ENCODE results near the gene VSTM5. TPM values are rescaled to one million over a fixed set of nuclear protein-coding genes. Genes with fewer than 3 reads are reported as not detected.

The VSTM5 gene
- total RNA-seq, 1 donor from 2014 or later, result not detected

DNA sequence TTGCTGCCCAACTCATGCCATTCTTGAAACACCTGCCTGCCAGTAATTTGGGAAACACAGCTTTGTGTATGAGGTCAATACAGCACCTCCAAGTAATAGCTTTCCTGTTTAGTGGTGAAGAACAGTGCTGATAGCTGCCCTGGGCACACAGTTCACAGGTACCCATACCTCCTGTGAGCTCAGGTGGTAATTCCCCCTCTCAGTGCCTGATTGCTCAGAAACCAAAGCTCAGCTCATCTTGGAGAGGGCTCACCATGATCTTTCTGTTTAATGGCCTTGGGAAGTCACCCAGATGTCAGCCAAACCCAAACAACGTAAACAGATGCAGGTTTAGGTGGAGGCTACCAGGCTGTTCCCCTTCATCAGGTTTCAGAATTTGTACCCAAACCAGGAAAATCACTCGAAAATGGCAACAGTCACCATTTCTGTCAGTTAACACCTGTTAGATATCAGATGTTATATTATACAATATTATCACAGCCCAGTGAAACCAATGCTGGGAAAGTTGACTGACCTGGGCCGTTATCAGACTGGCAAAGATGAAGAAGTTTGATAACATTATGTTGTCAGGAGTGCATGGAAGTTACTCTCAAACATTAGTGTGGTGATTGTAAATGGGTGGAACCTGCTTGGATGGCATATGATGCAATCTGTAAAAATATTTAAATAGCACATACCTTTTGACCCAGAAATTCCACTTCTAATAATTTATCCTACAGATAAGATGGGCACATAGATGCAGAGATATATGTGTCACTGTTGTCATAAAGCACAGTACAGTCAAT lies 18.9 kb downstream of the VSTM5 start:
- H3K27me3 ChIP-seq (ENCODE audit: low read depth), result no peaks in the 10 kb centered on the region
- intact Hi-C loops (cut with micrococcal nuclease), result no loop called here
- no peak for DNase-seq
- no peak overlapping the region for H3K27ac ChIP-seq (replicated peaks)
- H3K4me3 ChIP-seq, result no peak overlapping the region
- TF ChIP-seq, protein P1, sequence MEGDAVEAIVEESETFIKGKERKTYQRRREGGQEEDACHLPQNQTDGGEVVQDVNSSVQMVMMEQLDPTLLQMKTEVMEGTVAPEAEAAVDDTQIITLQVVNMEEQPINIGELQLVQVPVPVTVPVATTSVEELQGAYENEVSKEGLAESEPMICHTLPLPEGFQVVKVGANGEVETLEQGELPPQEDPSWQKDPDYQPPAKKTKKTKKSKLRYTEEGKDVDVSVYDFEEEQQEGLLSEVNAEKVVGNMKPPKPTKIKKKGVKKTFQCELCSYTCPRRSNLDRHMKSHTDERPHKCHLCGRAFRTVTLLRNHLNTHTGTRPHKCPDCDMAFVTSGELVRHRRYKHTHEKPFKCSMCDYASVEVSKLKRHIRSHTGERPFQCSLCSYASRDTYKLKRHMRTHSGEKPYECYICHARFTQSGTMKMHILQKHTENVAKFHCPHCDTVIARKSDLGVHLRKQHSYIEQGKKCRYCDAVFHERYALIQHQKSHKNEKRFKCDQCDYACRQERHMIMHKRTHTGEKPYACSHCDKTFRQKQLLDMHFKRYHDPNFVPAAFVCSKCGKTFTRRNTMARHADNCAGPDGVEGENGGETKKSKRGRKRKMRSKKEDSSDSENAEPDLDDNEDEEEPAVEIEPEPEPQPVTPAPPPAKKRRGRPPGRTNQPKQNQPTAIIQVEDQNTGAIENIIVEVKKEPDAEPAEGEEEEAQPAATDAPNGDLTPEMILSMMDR (IDR thresholded peaks at IDR 0.05; ENCODE audit: borderline replicate concordance), result no peak
- no peaks in the 10 kb centered on the region for H3K9me3 ChIP-seq (replicated peaks)
- no peaks in the 10 kb centered on the region for H3K4me1 ChIP-seq
- no peaks in the 10 kb centered on the region for H3K36me3 ChIP-seq

DNA sequence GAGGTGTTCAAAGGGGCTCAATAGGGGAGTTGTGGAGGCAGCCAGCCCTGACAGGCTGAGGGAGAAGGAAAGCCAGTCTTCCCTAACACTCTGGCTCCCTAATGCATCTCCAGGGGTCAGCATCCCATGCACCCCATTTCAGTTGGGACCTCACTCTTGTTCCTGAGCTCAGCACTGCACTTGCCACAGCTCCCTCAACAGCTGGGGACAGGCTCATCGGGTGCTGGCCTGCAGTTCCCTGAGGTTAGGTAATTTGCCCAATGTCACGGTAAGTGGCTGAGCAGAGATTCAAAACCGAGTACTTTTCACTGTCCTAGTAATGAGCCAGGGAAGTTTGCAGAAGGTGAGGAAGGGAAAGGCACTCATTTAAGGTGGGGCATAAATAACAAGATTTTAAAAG lies 20.8 kb downstream of the VSTM5 start:
- DNase-seq, result no peak
- Histone ChIP-seq H3K4me1 (no peaks in the 10 kb centered on the region), H3K36me3 (no peaks in the 10 kb centered on the region), H3K9me3 (replicated peaks) (no peaks in the 10 kb centered on the region), H3K4me3 (no peak overlapping the region), H3K27ac (replicated peaks) (no peak overlapping the region), H3K27me3 (ENCODE audit: low read depth) (no peaks in the 10 kb centered on the region)
- TF ChIP-seq, protein P1 (IDR thresholded peaks at IDR 0.05; ENCODE audit: borderline replicate concordance), result no peak
- intact Hi-C loops (cut with micrococcal nuclease), result no loop called here

DNA sequence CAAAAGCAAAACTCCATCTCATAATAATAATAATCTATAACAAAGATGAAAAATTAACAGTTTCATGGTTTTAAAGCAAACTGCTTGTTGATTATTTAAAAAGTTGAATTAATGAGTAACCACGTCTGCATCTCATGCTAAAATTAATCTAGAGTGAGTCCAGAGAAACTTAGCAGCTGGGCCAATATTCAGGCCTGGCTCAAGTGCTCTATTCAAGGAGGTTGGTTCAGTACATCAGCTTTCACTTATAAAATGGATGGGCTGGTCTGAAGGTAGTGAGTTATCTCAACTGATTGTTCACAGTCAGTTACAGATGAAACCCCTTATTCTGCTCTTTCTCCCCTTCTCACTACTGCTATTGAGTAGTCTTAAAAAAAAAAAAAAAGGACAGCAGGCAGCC lies 23.1 kb downstream of the VSTM5 start:
- Histone ChIP-seq H3K27me3 (ENCODE audit: low read depth) (no peaks in the 10 kb centered on the region), H3K4me3 (no peak overlapping the region), H3K4me1 (no peaks in the 10 kb centered on the region), H3K27ac (replicated peaks) (no peak overlapping the region), H3K9me3 (replicated peaks) (no peaks in the 10 kb centered on the region), H3K36me3 (no peaks in the 10 kb centered on the region)
- TF ChIP-seq, protein P1 (IDR thresholded peaks at IDR 0.05; ENCODE audit: borderline replicate concordance), result no peak
- DNase-seq, result no peak
- intact Hi-C loops (cut with micrococcal nuclease), result no loop called here

DNA sequence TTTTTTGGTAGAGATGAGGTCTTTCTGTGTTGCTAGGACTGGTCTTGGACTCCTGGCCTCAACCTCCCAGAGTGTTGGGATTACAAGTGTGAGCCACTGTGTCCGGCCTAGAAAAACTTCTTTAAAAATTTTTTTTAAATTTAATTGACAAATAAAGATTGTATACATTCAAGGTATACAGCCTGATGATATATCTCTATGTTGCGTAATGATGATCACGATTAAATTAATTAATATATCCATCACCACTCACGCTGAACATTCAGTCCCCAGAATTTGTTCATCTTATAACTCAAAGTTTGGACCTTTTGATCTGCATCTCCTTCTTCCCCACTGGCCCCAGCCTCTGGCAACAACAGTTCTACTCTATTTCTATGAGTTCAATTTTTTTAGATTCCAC lies 27.2 kb downstream of the VSTM5 start:
- no peak overlapping the region for H3K27ac ChIP-seq (replicated peaks)
- no peak for DNase-seq
- no peak overlapping the region for H3K4me3 ChIP-seq
- TF ChIP-seq, protein P1 (IDR thresholded peaks at IDR 0.05; ENCODE audit: borderline replicate concordance), result no peak
- H3K4me1 ChIP-seq, result peaks cover 5% of the 10 kb centered on the region
- intact Hi-C loops (cut with micrococcal nuclease), result no loop called here
- no peaks in the 10 kb centered on the region for H3K9me3 ChIP-seq (replicated peaks)
- no peaks in the 10 kb centered on the region for H3K36me3 ChIP-seq
- H3K27me3 ChIP-seq (ENCODE audit: low read depth), result no peaks in the 10 kb centered on the region

DNA sequence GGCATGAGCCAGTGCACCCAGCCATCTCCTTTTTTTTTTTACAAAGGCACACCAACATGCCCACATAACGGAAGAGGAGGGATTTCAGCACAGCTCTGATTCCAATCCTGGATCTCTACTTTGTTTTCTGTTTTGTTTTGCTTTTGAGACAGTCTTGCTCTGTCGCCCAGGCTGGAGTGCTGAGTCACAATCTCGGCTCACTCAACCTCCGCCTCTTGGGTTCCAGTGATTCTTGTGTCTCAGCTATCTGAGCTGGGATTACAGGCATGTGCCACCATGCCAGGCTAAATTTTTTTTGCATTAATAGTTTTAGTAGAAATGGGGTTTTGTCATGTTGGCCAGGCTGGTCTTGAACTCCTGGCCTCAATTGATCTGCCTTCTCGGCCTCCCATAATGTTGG lies 28.1 kb downstream of the VSTM5 start:
- H3K4me1 ChIP-seq, result peaks cover 14% of the 10 kb centered on the region
- intact Hi-C loops (cut with micrococcal nuclease), result no loop called here
- no peaks in the 10 kb centered on the region for H3K36me3 ChIP-seq
- no peaks in the 10 kb centered on the region for H3K27me3 ChIP-seq (ENCODE audit: low read depth)
- no peak for DNase-seq
- H3K9me3 ChIP-seq (replicated peaks), result no peaks in the 10 kb centered on the region
- H3K27ac ChIP-seq (replicated peaks), result no peak overlapping the region
- TF ChIP-seq, protein P1 (IDR thresholded peaks at IDR 0.05; ENCODE audit: borderline replicate concordance), result no peak
- no peak overlapping the region for H3K4me3 ChIP-seq

Data from left ventricle myocardium inferior (tissue), 1 donor.